GM18526 (cell line): ENCODE measurements around the gene CIAO2A.

ENCODE experiments used
- POLR2A ChIP-seq: IDR thresholded peaks from 3 replicates; pipeline ENCODE4 v1.6.1; 2011; ENCODE audit not compliant: insufficient read length; ENCODE audit errors: extremely low read depth

CIAO2A gene, protein sequence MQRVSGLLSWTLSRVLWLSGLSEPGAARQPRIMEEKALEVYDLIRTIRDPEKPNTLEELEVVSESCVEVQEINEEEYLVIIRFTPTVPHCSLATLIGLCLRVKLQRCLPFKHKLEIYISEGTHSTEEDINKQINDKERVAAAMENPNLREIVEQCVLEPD

DNA sequence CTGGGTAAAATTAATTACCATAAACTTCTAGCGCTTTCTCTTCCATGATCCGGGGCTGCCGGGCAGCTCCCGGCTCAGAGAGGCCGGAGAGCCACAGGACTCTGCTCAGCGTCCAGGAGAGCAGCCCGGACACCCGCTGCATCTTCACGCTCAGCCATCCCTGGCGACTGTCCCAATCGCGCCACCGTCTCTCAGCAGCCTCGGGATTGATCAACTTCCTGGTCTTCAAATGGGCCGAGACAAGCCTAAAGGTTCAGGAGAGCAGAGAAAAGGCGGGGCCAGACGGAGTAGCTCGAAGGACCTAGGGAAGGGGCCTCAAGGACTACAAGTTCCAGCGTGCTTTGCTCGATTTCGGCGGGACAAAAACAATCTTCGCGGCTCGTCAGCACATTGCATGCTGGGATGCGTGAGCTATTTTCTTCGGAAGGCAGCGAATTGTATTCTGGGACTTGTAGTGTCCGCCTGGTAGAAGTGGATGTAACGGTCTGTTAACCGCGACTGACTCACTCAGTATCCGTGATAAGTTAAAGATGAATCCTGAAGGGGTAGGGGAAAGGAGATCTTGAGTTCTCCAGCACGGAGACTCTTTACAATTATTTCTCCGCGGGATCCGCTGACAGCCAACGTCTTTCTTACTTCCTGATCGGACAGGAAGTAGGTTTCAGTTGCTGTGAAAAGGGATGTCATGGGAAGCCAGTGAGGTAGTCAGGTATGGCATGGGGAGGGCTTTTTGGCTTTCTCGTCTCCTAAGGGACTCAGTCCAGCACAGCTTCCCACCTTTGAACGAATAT lies at the start of gene CIAO2A:
TSS of gene CIAO2A (minus strand) at position 212 of the 791 bp plus-strand sequence. CDS start at position 142, 70 bp downstream.
- peak; percentile 50 for TF ChIP-seq POLR2A

DNA sequence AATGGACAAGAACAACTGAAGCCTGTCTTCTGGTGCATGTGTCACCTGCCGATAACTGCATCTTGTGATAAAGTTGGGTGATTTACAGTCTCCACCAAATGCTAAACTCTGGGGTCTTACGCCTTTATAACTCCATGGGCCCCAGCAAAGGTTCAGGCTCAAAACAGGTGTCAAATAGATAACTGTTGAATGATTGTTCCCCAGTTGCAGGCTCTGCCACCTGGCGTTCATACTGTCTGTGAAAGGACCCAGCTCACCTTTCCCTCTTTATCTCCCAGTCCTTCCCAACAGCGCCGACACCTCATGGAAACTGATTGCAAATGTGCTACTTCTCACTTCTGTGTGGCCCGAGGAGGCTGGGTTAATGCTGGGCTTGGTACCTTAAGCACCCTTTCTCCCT lies 49.6 kb upstream of the CIAO2A start:
- no peak for TF ChIP-seq POLR2A

DNA sequence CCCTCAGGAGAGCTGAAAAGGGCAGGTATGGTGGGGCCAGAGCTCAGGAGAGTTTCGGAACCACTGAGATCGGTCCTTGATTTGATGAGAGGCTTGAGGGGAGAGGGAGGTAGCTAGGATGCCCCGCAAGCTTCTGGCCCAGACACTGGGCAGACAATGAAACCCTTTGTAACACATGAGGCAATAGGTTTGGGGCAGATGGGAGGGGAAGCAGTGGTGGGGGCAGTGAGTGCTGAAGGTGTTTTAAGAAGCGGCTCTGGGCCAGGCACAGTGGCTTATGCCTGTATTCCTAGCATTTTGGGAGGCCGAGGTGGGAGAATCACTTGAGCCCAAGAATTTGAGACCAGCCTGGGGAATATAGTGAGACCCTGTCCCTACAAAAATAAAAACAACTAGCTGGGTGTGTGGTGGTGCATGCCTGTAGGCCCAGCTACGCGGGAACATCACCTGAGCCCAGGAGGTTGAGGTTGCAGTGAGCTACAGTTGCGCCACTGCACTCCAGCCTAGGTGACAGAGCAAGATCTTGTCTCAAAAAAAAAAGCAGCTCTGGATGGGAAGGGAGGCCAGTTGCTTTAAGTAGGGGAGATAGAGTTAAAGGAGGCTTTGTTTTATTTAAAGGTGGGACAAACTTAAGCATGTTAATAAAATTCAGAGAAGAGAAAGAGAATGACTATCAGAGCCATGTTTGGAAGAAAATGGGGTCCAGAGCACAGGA lies 48.3 kb upstream of the CIAO2A start:
- no peak for TF ChIP-seq POLR2A

DNA sequence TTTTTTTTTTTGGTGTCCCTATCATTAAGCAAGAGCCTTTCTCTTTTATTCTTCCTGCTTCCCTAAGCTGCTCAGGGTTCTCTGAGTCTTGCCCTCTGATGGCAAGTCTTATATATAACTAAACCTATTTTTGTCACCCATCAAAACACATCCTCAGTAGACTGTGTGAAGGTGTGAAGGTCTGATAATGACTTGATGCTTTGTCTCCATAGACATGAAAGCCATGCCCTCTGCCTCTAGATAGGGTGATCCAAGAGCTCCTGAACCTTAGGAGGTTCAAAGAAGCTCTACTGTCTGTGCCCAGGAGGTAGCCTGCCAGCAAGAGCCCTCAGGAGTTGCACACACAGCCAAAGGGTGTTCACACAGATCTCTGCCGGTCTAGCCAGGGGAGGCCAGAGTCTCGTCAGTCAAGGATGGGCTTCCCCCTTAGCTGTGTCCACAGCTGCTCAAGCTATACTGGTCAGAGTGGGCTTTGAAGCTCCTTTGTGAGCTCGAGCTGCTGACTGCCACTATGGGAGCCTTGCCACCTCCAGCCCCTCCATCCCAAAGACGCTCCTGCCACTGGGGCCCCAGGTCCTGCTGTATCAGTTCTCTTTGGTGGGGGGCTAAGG lies 44.8 kb upstream of the CIAO2A start:
- TF ChIP-seq POLR2A: no peak

DNA sequence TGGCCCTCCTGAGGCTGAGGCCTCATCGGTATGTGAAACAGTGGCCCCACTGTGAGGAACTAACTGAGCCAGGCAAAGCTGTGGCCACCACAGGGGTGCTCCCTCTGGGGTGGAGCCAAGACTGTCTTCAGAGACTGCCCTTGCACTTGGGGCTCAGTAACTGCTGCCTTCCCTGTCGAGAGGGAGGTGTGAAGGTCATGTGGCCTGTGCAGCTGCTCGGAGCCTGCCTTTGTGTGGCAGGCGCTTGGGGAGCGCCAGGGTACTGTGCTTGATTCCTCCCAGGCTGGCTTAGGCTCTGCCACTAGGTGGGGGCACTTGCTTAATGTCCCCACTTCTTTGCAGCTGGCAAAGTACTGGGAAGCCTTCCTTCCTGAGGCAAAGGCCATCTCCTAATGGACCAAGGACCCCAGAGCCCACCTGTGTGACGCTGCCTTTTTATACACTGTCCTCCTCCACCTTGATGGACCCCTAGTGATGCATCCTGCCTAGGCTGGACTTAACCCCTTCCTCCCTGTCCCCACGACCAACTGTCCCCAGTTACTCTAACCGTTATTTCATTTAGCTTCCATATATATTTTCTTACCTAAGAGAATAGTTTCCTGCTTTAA lies 43.7 kb upstream of the CIAO2A start:
- no peak for TF ChIP-seq POLR2A

DNA sequence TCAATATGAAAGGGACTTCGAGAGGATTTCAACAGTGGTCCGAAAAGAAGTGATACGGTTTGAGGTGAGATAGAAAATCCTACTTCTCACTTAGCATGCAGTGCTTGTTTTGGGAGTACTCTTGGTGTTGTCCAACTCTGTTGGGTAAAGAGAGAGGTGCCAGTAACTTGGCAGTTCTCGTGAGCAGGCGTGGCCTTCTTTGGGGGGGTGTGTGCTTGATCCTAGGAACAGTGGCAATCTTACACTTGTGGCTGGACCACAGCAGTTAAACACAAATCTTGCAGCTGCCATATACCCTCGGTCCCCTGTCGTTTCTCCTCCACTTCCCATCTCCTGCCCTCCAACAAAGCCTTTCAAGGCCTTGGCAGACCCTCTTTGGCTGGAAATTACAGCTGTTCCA lies 42.7 kb upstream of the CIAO2A start:
- TF ChIP-seq POLR2A: no peak

DNA sequence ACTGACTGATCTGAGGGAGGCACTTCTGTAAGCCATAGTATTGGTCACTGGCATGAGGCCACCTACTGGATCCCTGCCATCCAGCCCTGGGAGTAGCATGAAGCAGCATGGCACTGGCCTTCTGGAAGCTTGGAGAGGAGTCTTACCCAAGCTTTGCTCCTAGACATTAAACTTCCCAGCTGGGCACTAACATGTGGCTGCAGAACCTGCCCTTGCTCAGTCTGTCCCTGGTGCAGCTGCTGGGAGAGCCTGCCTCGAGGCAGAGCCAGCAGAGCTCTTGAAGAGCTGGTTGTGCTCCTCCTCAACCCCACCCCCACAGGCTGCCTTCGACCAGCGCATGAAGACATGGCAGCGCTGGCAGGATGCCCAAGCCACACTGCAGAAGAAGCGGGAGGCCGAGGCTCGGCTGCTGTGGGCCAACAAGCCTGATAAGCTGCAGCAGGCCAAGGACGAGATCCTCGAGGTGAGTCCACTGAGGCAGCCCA lies 40.7 kb upstream of the CIAO2A start:
- TF ChIP-seq POLR2A: no peak

DNA sequence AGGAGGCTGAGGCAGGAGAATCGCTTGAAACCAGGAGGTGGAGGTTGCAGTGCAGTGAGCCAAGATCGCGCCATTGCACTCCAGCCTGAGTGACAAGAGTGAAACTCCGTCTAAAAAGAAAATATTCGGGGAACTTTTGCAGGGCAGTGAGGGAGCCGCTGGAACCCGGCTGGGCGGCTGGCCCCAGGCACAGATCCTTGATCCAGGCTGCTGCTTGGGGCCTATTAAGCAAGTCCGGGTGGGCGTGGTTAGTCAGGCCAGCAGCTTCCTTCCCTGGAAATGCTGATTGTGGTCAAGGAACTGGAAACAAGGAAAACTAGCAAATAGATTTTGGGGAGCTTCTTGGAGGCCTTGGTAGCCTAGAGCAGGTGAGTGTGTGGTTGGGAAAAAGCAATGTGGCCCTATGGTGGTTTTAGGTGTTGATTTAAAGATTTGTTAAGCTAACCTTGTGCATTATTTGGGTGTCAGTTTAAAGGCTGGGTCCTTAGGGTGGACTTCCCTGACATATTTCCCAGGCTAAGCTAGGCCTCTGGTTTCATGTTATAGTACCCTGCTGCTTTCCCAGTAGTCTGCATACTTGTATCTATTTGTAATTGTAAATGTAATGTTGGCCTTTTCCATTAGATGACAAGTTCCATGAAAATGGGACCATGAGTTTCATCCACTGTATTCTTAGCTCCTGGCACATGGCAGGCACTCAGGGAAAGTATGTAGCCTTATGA lies 40.1 kb upstream of the CIAO2A start:
- TF ChIP-seq POLR2A: no peak

DNA sequence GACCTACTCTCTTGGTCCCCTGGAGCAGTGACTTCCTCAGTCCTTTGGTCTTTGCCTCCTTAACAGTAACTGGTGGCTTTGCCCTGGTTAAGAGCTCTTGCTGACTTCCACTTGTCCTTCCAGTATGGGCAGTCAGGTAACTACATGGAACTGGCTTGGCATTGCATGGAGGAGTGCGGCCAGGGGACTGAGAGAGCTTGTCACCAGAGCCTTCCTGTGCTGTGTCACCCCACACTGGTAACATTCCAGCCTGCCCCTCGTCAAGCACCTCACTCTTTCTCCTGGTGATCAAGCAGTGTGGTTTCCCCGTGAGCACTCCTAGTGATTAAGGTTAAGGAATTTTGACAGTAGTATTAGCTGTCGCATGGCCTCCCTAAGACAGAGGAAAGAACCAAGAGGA lies 38.6 kb upstream of the CIAO2A start:
- TF ChIP-seq POLR2A: no peak

DNA sequence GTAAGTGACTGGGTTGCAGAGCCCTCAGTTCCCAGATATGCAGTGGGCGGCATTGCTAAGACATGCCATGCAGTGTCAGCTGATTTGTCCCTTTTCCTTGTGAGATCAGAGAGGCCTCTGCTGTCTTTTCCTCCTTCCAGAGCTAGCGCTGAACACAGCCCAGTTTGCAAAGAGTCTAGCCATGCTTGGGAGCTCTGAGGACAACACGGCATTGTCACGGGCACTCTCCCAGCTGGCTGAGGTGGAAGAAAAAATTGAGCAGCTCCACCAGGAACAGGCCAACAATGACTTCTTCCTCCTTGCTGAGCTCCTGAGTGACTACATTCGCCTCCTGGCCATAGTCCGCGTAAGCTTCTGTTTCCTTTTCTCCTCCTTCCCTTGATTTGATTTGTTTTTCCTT lies 37.9 kb upstream of the CIAO2A start:
- no peak for TF ChIP-seq POLR2A

DNA sequence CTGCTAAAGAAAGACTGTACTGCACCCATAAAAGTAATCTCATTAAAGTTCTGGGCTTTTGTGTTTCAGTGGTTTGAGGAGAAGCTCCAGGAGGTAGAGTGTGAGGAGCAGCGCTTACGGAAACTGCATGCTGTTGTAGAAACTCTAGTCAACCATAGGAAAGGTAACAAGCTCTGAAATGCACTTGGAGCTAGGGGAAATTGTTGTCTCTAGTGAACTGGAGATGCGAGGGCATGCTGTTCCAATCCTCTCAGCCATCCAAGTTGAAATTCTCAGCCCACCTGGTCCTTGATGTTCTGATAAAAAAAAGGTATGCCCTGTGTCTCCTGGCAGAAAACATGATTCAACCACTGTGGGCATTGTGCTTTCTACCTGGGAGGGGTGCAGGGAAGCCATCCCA lies 36.5 kb upstream of the CIAO2A start:
- no peak for TF ChIP-seq POLR2A

DNA sequence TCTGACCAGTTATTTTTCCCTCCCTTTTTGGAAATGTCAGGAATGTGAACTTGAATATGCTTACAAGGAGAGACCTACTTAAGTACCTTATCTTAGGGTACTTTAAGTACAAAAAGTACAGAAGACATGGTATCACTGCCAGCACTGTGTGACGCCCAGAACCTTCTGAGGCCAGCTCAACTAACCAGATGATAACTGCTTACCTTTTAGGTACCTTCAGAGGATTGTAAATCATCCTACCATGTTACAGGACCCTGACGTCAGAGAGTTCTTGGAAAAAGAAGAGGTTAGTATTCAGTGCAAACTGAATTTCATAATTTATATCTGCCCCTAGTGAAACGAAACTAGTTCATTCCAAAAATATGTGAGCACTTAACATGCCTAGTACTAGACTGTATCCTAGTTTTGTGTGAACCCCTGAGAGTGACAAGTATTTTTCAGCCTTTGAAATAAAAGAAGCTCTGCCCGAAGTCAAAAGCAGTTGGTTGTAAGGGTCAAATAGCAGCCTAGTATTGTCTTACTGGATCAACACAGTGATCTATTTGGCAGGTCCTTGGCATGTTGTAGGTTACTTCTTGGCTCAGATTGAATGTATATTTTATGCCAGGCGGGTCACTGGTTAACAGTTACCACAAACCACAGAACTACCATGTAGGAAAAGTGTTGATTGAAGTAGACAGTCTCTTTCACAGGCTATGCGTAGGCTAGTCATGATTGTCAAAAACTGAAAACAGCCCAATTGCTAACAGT lies 34.1 kb upstream of the CIAO2A start:
- no peak for TF ChIP-seq POLR2A

DNA sequence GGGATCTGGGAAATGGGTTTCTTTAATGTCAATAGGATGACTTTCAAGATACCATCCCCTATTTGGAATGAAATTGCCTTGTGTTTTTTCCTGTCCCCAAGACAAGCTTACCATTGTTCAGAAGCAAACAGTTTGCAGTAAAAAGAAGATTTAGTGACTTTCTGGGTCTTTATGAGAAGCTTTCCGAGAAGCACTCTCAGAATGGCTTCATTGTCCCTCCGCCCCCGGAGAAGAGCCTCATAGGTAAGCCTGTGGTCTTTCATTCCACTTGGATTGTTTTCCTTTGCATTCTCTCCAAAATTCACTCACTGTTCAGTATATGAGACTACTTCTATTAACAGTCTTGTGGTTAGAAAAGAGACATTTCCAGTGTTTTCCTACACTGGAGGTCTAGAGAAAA lies 32.3 kb upstream of the CIAO2A start:
- TF ChIP-seq POLR2A: no peak

DNA sequence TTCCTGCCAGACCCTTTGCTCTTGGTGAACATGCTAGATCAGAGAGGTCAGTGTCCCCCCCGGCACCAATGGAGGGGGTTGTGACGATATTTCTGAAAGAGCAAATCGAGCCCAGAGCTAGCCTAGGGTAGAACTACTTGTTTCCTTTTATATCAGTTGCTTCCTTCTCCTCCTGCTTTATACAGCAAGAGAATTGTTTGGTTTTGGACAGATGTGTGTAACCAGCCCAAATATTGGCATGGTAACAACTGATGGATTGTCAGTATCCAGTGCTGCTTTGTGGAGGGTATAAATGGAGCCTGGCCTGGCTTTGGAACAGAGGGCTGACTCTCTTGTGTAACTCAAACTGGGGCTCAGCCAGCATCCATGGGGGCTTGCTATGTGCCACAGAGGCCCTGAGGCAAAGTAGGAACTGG lies 29.3 kb upstream of the CIAO2A start:
- no peak for TF ChIP-seq POLR2A
